ENCODE measurements around the gene DLG2.

The DLG2 gene

DNA sequence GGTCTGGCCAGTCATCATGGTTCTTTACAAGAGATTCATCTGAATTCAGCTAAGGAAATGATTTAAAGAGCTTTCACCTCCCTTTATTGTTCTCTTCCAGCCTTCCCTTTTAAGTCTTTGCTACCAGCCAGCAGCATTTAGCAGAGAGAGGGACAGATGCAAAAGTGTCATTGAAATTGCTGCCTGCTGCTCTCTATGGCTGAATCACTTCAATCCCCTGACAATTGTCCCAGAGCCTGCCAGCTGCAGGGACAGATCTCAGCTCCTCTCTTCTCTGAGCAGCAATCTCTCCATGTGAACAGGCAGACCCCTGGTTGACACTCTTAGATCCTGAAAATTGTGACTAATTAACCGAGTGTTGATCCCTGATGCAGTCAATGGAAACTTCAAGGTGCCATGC is 1524.0 kb downstream of the DLG2 start:
- no peak overlapping the region for H3K4me3 ChIP-seq (ENCODE audit: low read depth, low read length)

DNA sequence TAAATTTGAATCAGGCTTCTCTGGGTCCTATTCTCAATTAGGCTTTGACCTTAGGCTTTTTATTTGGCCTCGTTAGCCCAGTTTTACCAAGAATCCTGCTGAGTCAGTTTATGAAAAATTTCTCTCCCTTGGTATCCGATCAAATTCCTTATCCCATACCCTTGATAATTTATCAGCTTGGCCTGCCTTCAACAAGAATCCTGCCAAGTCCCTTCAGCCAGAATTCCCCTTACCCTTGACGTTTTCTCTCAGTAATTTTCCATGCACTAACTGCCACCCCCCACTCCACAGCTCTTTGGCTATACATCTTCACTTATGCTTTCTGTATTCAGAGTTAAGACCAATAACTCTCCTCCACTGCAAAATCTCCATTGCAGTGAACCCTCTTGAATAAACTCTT is 1530.0 kb downstream of the DLG2 start:
- H3K4me3 ChIP-seq (ENCODE audit: low read depth, low read length), result no peak overlapping the region

DNA sequence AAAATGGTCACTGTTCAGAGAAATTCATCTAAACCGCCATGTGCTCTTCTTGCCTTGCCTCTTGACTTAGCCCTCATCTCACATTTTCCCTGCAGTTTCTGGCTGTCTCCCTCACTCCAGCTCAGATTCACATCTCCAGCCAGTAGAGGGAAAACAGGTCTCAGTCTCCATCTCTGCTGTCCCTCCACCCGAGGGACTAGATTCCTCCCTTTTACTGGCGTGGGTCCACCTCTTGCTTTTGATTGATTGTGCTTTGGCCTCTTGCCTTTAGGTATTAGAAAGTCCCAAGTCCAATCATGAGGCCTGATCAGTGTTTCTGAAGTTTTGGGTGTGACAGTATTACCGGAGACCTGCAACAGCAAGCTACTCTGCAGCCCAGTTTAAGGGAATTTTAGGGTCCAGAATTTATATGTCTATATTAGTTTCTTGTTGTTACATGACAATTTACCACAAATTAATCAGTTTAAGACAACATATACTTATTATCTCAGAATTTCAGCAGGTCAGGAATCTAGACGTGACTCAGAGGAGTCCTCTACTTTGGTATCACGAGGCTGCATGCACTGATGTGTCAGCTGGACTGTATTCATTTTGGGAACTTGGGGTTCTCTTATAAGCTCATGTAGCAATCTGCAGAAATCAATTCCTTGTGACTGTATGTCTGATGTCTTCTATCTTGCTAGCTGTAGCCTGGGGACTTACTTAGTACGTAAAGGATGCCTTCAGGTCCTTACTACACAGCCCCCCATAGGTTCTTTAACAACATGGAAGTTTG is 1535.7 kb downstream of the DLG2 start:
- no peak overlapping the region for H3K4me3 ChIP-seq (ENCODE audit: low read depth, low read length)

DNA sequence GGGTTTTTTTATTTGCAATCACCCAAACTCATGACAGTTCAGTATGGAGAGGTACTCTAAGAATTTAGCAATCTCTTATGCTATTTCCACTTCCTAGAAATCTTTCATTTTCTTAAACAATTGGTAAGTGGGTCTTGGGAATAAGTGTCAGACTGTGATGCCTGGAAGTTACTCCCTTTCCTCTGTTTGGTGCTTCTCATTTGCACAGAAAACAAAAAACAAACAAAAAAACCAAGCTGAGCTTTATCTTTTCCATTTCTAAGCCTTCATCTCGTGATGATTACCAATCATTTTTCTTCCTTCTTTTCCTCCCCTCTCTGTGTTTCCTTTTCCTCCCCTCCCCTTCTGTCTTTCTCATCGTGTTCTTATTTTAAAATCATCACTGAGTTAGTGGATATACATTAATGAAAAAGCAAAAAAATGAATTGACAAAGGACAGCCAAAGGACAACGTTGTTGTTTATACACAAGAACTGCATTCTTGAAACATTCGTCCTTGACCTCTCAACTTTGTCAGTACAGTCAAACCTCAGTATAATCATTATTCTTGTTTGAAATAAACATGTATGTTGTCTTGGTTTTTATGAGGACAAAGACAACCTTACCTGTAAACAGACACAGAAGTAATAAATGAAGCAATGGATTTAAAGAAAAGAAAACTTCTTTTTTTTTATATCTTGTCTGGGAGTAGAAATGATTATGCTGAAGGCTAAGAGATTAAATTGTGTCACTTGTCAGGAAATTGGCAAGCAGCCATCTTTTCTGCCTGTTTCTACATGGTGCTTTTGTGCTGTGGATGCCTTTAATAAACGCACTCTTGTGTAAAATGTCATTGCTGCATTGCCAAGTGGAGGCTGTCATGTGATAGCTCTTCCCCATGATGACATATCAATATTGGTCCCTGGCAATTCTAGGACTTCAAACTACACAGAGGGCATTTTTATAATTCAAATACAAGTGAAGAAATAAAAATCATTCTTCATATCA is 1537.8 kb downstream of the DLG2 start:
- H3K4me3 ChIP-seq (ENCODE audit: low read depth, low read length), result no peak overlapping the region

DNA sequence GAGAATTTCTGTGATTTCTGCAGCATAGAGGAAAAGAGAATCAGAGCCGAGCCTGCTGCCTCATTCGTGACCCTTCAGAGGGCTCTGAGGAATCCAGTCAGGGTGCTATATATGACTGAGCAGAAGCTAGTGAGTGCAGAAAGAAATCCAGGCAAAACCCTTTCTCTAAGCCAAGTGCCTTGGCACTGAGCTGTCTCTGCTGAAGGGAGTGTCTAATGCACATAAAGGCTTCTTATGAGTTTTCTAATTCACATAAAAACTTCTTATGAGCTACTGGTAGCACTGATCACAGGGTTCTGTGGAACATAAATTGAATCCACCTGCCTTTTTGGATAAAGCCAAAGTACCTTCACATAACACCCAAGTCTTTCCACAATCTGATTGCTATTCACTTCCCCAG is 1555.3 kb downstream of the DLG2 start:
- H3K4me3 ChIP-seq (ENCODE audit: low read depth, low read length), result no peak overlapping the region

DNA sequence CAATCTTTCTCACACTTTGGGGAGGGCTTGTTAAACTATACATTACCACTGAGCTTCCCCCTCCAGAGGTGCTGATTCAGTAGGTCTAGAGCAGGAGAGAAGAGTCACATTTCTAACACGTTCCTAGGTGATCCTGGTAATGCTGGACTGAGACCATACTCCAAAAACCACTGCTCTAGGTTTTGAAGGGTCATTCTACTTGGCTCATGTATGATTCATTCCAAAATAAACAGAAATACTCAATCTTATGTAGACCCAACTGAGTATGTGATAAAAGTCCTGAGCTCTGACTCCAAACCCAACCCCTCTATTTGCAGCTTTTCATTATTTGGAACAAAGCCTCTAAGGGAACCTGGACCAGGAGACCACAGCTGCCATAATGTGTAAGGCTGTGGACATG is 1558.1 kb downstream of the DLG2 start:
- H3K4me3 ChIP-seq (ENCODE audit: low read depth, low read length), result no peak overlapping the region

DNA sequence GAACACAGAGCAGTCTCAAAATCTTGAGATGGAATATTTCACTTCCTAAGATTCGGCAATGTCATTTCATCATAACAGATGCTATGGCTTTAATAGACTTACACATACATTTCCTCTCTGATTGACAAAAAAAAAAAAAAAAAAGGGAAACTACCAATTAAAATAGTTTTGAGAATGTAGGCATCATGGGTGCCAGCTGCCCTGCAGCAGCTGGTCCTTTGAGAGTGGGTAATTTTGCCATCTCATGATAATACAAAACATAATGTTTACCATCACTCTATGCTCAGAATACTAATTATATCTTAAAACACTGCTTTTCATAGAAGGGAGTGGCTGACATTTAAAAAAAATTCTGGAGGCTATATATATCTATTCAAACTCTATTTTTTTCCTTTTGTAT is 1565.4 kb downstream of the DLG2 start:
- H3K4me3 ChIP-seq (ENCODE audit: low read depth, low read length), result no peak overlapping the region

DNA sequence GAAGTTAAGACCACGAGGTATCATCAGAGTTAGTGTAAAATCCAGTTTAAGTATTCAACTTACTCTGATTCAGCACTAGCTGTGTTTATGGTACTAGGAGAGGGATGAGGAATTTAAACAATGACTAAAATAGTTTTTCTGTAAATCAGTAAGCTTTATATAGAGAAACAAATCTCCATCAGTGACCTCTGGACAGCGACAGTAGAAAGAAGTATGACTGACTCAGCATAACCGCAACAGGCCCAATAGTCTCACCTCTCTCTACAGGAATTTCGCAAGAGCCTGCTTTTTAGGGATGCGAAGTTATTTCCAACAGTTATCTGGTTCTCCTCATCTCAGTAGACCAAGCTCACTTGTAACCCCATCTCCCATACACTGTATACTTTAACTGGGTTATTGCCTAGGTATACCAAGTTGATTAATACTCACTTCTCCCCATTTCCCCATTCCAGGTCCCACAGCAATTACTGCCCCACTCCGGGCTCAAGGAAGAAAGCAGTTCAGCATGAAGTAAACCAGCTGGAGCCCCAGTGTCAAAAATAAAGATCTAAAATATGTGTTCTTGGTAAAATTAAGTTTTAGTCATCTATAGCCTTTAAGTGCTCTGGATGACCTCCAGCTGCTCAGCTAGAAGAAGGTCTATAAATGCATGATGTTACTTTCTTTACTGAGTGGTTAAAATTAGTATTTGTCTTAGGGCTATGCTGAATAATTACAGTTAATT is 1570.3 kb downstream of the DLG2 start:
- no peak overlapping the region for H3K4me3 ChIP-seq (ENCODE audit: low read depth, low read length)

DNA sequence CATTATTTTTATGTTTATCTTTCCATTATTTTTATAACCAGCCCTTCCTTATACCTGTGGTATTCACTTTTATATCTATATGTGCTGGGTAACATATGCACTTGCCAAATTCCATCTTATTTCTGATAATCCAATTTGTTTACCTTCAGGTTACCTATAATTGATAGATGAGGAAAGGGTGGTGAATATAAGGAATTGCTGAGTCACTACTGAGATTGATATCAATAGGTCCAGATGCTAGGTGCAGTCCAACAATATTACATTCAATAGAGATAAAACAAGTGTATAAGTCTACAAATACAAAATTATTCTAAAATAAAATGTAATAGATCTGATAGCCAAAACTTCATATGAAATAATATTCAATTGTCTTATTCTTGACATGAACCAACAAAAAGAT is 1582.0 kb downstream of the DLG2 start:
- H3K4me3 ChIP-seq (ENCODE audit: low read depth, low read length), result no peak overlapping the region

DNA sequence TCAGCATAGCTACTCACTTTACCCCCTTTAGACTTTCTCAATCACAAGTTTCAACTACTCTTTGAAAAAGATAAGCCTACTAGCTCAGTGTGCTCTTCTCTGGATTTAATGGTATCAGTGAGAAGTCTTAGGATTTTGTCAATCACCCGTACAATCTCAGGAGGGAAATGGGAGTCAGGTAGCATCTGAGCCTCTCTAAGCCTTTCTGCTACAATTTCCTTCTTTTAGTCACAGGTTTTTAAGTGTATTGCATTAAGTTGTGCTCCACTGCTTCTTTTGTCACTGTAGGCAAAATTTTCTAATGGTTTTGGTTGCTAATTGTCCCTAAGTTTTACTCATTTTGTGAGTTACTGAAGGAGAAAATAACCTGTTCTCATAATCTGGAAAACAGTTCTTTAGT is 1582.4 kb downstream of the DLG2 start:
- H3K4me3 ChIP-seq (ENCODE audit: low read depth, low read length), result no peak overlapping the region

DNA sequence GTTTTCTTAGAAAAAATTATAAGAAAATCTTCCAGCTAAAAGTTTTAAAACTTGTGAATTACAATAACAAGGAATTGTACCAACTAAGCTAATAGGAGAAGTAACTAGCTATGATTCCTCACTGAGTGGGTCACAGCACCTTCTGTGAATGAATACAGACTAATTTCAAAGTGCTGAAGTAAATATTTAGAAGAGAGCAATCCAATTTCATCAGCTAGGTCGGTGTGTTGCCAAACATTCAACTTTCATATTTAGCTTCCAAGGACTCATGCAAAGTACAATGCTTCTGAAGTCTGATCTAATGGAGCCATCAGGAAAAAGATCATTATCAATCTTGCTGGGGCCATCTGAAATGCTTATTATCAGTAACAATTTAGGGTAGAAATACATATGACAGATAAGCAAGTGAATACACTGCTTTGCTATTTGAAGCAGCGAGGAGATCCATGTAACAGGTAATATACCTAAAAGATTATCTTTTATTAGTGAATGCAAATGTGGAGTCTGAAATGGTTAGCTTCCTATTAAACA is 1590.4 kb downstream of the DLG2 start:
- H3K4me3 ChIP-seq (ENCODE audit: low read depth, low read length), result no peak overlapping the region

DNA sequence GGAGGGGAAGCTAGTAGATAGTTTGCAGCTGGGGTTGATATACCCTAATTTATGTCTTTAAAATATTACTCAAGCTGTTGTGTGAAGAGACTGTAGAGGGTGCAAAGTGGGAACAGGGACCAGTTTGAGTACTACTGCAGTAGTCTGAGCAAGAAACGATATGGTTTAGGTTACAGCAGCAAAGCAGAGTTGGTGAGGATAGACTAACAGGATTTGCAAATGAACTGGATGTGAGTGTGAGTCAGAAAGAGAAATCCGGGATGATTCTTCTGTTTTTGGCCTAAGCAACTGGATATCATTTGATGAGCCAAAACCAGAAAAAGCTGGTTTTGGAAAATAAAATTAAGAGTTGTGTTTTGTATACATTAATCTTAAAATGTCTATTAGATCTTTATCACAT is 1591.5 kb downstream of the DLG2 start:
- H3K4me3 ChIP-seq (ENCODE audit: low read depth, low read length), result no peak overlapping the region

DNA sequence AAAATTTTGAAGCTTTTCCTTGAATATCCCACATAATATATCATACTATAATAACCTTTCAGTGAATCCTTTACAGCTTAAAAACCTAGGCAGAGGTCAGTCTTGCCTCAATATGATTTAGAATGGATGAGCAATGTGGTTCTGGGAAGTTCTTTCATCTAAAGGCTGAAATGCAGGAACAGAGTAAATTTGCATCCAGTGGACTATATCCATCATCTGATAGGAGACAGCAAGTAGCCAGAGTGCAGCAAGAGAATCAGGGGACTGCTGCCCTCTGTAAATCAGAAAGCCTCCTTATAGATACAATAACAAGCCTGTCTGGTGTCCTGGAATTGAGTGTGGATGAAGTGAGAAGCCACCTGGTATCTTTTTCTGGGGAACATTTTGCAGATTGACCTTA is 1592.7 kb downstream of the DLG2 start:
- no peak overlapping the region for H3K4me3 ChIP-seq (ENCODE audit: low read depth, low read length)

DNA sequence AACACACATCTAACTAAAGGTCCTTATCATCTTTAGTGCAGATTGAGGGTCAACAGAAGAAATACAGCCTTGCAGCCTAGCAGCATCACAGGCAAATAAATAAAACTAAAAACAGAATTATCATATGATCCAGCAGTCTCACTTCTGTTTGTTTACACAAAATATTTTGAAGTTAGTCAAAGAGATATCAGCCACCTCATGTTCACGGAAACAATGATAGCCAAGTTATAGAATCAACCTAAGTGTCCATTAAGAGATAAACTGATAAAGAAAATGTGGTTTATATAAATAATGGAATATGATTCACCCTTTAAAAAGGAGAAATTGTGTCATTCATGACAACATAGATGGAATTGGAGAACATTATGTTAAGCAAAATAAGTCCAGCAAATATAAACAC is 1602.9 kb downstream of the DLG2 start:
- H3K4me3 ChIP-seq (ENCODE audit: low read depth, low read length), result no peak overlapping the region

DNA sequence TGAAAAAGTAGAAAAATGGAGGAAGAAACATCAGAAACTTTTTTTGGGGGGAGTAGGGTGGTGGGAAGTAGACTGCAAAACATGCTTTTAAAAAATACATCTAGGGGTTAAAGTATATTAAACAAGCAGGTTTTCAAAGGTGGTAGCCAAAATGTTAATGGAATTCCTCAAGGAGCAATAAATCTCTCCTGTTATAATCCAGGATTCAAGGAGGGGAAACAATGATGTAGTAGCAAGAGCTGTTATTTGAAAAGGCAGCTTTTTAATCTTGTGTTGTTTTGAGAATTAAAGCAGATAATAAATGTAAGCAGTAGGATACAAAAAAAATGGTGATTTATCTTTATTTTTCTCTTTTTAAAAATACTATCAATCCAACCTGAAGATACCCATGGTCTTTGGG is 1604.4 kb downstream of the DLG2 start:
- H3K4me3 ChIP-seq (ENCODE audit: low read depth, low read length), result no peak overlapping the region

DNA sequence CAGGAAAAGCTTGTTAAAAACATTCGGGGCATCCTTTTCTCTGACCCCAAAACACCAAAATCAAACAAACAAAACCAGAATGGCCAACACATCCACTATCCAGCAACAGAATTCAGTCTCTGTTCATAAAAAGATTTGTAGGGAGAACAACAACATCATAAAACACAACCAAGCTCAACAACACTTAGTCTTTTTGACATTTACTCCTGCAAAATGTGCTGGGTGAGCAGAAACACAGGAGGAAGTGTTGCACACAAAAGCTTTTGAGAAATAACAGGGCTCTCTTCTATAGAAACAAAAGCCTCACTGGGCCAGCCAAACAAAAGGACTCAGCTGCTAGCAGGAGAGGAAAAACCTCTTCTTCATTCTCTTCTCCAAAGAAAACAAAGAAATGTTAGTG is 1604.9 kb downstream of the DLG2 start:
- H3K4me3 ChIP-seq (ENCODE audit: low read depth, low read length), result no peak overlapping the region

DNA sequence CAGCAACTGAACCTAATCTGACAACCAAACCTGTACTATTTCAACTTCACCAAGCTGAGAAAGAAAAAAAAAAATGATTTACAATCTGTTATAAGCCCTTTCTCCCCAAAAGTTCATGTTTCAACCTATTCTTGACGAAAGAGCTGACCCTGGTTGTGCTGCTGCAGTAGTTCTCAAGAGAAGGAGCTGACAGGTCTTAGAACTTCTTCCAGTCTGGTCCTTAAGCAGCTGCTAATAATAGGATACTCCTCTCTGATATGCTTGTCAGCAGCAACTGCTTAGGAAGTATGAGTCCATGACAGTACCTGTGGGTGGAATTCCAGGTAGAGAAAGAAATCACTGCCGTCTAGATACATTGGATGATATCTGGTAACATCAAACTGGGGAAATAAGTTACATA is 1605.9 kb downstream of the DLG2 start:
- no peak overlapping the region for H3K4me3 ChIP-seq (ENCODE audit: low read depth, low read length)

DNA sequence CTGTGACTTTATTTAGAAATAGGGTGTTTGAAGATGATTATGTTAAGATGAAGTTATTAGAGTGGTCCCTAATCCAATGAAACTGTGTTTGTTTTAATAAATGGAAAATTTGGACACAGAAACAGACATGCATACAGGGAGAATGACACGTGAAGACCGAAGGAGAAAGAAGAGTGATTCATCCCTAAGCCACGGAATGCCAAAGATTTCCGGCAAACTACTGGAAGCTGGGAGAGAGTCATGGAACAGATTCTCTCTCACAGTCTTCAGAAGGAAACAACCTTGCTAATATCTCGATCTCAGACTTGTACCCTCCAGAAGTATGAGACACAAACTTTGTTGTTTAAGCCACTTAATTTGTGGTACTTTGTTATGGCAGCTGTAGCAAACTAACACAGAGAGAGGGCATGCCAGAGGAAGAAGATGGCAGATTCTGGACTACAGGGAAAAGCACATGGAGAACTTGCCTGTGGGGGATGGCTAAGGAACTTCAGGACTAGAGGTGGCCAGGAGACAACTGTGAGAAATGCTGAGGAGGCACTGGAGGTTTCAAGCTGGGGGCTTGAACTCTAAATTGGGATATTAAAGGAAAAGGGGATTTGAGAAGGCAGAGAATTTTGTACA is 1607.5 kb downstream of the DLG2 start:
- no peak overlapping the region for H3K4me3 ChIP-seq (ENCODE audit: low read depth, low read length)

DNA sequence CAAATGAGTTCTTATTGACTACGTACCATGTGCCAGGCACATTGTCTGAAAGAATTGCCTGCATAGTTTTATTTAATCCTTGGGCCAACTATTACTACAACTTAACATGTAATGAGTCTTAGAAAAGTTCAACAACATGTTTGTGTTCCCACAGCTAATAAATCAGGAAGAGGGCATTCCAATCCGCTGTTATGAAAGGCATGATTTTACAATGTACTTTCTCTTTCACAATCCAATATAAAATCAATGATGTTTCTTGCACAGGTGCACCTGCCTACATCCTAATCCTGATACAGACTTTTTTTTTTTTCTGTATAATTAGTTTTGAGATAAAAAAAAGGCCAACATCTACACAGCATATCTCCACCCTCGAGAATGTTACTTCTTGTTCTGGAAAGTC is 1612.6 kb downstream of the DLG2 start:
- H3K4me3 ChIP-seq (ENCODE audit: low read depth, low read length), result no peak overlapping the region

DNA sequence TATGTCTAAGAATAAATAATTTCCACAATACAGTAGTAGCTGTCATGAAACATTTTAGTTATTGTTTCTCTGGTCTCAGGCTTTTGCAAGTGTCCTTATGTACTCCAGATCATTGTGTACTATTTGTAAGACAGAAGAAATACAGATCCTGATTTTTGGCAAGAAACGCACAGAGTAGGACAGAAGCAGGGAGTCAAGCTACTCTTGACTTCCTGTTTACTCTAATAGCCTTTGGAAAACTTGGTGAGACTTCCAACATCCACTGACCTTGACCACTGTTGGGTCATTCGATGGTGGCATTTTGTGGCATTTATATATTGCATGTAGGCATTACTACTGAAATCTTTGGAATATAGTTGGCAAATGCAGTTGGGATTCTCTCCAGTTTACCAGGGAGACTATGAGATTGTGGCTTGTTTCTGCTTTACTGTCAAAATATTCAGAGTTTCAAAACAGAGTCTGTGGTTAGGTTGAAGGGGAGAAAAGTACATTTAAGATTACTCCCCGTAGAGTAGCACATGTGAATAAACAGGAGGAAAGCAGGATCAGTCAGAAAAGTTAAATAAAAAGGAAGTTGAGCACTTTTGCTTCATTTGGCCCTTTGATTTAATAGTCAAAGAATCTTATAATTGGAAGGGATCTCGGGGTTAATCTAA is 1614.8 kb downstream of the DLG2 start:
- no peak overlapping the region for H3K4me3 ChIP-seq (ENCODE audit: low read depth, low read length)
